Endothelial cell (in vitro differentiated cells): Measurements from ENCODE around the gene THOC6. TPM values are rescaled to one million over a fixed set of nuclear protein-coding genes. Genes with fewer than 3 reads are reported as not detected.

ENCODE experiments used
- DNase-seq: peaks from one replicate; pipeline ENCODE4 v3.0.0; 2021; ENCODE audit warnings: low spot score
- H3K27ac Mint-ChIP-seq: one replicate; pipeline ENCODE4 v1.8.0; 2021; ENCODE audit warnings: mixed read lengths, inconsistent platforms; ENCODE audit not compliant: unreplicated experiment
- H3K27me3 Mint-ChIP-seq: one replicate; pipeline ENCODE4 v1.8.0; 2021; ENCODE audit warnings: mild to moderate bottlenecking, moderate library complexity, mixed read lengths, inconsistent platforms; ENCODE audit not compliant: unreplicated experiment
- H3K36me3 Mint-ChIP-seq: one replicate; pipeline ENCODE4 v1.8.0; 2021; ENCODE audit warnings: mild to moderate bottlenecking, low read depth, mixed read lengths, inconsistent platforms; ENCODE audit not compliant: unreplicated experiment
- H3K4me1 Mint-ChIP-seq: one replicate; pipeline ENCODE4 v1.8.0; 2021; ENCODE audit warnings: mild to moderate bottlenecking, mixed read lengths, inconsistent platforms; ENCODE audit not compliant: unreplicated experiment
- H3K4me3 Mint-ChIP-seq: one replicate; pipeline ENCODE4 v1.8.0; 2021; ENCODE audit warnings: mild to moderate bottlenecking, mixed read lengths, inconsistent platforms; ENCODE audit not compliant: unreplicated experiment
- H3K9me3 Mint-ChIP-seq: one replicate; pipeline ENCODE4 v1.8.0; 2021; ENCODE audit warnings: mixed read lengths, inconsistent platforms; ENCODE audit not compliant: unreplicated experiment
- total RNA-seq: library from RNA; stranded (reverse); fragmentation: NEBNext Ultra II Directional; extraction: Animal tissue kit (Norgen Biotek cat#: 25700); gene quantifications from one replicate; pipeline ENCODE4 v1.2.1, GENCODE V29; 2021; ENCODE audit not compliant: unreplicated experiment
- TF ChIP-seq, protein P1 (sequence below): fragments of 200-600 bp; sonication (generic); IDR thresholded peaks from one replicate; pipeline ENCODE4 v1.5.0; 2021; ENCODE audit warnings: antibody characterized with exemption; ENCODE audit not compliant: unreplicated experiment

THOC6 gene
- total RNA-seq, 1 donor from 2014 or later: 22.9 TPM

DNA sequence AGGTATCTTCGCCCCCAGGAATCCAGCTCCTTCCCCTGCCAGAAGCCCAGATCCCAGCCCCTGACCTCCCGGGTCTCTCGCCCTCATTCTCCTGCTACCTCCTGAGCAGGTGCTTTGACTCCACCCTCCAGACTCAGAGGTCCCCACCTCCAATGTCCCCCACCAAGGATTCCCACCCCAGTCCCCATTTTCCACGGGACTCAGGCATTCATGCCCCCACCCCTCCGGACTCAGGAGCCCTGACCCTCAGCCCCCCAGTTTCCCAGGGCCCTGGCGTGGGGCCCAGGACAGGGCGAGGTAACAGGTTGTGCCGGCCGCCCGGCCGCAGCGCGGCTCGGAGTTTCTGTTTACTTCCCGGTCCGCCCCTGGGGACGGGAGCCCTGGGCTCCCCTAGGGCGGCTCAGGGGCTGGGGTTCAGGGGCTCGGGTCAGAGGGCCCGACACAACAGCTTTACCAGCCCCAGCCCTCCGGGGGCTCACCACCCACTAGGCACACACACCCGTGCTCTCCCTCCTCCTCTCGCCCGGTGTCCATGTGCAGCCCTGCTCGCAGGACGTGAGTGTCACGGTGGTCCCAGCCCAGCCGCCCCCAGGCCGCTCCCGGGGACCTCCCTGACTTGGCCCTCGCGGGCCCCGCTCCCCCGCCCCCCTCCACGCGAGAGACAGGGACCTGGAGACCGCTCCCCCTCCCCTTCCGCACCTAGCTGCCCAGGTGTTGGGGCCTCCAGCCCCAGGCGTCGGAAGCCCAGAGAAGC is 12.3 kb downstream of the THOC6 start:
- Mint-ChIP-seq H3K27ac (no peak overlapping the region), H3K9me3 (no peaks in the 10 kb centered on the region), H3K36me3 (peaks cover 4% of the 10 kb centered on the region), H3K4me3 (no peak overlapping the region), H3K27me3 (peaks cover 20% of the 10 kb centered on the region), H3K4me1 (peaks cover 6% of the 10 kb centered on the region)
- TF ChIP-seq, protein P1, sequence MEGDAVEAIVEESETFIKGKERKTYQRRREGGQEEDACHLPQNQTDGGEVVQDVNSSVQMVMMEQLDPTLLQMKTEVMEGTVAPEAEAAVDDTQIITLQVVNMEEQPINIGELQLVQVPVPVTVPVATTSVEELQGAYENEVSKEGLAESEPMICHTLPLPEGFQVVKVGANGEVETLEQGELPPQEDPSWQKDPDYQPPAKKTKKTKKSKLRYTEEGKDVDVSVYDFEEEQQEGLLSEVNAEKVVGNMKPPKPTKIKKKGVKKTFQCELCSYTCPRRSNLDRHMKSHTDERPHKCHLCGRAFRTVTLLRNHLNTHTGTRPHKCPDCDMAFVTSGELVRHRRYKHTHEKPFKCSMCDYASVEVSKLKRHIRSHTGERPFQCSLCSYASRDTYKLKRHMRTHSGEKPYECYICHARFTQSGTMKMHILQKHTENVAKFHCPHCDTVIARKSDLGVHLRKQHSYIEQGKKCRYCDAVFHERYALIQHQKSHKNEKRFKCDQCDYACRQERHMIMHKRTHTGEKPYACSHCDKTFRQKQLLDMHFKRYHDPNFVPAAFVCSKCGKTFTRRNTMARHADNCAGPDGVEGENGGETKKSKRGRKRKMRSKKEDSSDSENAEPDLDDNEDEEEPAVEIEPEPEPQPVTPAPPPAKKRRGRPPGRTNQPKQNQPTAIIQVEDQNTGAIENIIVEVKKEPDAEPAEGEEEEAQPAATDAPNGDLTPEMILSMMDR: no peak
- no peak for DNase-seq

DNA sequence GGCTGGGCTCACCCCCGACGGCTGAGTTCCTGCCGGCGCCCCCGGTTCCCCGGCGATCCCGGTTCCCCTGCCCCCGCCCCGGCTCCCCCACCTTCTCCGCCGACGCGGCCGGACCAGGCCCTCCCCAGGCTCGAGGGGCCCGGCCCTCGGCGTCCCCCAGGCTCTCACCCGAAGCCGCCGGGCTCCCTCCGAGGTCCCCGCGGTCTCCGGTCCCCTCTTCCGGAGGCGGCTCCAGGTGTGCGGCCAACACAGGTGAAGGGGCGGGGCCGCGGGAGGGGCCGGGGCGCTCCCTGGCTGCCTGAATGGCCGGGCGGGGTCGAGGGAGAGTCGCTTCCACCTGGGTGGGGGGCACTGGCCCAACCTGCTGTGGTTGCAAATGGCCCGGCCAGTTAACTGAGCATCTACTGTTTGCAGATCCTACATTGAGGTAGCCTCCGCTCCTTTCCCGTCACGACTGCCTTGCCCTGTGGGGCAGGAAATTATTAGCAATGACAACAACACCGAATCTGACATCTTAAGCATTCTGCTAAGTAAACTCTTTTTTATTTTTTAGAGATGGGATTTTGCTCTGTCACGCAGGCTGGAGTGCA is 13.0 kb downstream of the THOC6 start, which contains the start of gene BICDL2:
Gene BICDL2, minus strand, starts transcription at position 219 of the 590 bp plus-strand sequence. CDS start 1,448 bp downstream, outside the sequence.
- H3K36me3 Mint-ChIP-seq: peaks cover 4% of the 10 kb centered on the region
- peaks cover 6% of the 10 kb centered on the region for H3K4me1 Mint-ChIP-seq
- H3K9me3 Mint-ChIP-seq: no peaks in the 10 kb centered on the region
- no peak within 1 kb of the TSS for H3K27ac Mint-ChIP-seq
- no peak for DNase-seq
- H3K27me3 Mint-ChIP-seq: peaks cover 20% of the 10 kb centered on the region
- TF ChIP-seq, protein P1: no peak
- H3K4me3 Mint-ChIP-seq: peak within 1 kb of the TSS; percentile 83

DNA sequence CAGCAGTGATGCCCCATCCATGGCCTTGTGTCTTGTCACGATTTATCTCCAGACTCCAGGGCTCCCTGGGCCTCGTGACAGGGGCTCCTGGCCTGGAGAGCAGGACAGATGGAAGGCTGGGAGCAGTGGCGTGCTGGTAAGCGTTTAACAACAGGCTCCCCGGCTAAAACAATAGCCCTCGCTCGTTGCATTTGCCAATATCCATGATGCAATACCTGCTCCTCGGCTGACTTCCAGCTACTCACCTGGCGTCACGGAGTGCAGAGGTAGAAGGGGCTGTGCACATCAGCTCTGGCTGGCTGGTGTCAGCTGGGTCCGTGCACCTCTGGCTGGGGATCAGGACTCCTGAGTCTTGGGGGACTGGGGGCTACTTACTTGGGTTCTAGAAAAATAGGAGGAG is 14.4 kb downstream of the THOC6 start:
- no peak for DNase-seq
- Mint-ChIP-seq H3K27ac (no peak overlapping the region), H3K36me3 (peaks cover 4% of the 10 kb centered on the region), H3K27me3 (peaks cover 15% of the 10 kb centered on the region), H3K4me1 (peaks cover 6% of the 10 kb centered on the region), H3K9me3 (no peaks in the 10 kb centered on the region), H3K4me3 (no peak overlapping the region)
- TF ChIP-seq, protein P1: no peak

DNA sequence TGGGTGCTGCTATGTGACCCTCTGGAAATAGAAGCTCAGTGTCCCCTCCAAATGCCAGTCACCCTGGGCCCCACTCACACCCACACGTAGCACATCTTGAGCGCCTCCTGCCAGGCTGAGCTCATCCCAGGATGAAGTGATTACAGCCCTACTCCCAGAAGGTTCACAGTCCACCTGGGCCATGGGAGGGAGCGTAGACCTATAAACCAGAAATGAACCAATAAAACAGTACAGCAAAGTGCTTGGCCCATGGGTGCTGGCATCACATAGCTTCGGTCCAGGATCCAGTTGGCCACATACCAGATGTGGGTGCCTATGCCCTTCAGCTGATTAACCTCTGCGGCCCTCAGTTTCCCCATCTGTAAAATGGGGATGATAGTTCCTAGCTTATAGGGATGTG is 15.1 kb downstream of the THOC6 start:
- Mint-ChIP-seq H3K4me1 (peaks cover 6% of the 10 kb centered on the region), H3K36me3 (peaks cover 4% of the 10 kb centered on the region), H3K27ac (no peak overlapping the region), H3K9me3 (no peaks in the 10 kb centered on the region), H3K4me3 (no peak overlapping the region), H3K27me3 (peaks cover 15% of the 10 kb centered on the region)
- TF ChIP-seq, protein P1: no peak
- no peak for DNase-seq

DNA sequence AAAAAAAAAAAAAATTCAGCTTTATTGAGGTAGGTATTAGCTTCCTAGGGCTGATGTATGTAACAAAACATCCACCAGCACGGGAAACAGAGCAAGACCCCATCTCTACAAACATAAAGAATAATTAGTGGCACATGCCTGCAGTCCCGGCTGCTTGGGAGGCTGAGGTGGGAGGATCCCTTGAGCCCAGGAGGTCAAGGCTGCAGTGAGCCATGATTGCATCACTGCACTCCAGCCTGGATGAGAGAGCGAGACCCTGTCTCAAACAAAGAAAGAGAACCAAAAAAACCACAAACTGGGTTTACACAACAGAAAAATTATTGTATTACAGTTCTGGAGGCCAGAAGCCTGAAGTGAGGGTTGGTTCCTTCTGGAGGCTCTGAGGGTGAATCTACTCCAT is 18.5 kb downstream of the THOC6 start:
- peaks cover 15% of the 10 kb centered on the region for H3K27me3 Mint-ChIP-seq
- H3K4me3 Mint-ChIP-seq: no peak overlapping the region

More for the DNA sequence above, 18.5 kb downstream of the THOC6 start:
- Mint-ChIP-seq H3K27ac (no peak overlapping the region), H3K36me3 (no peaks in the 10 kb centered on the region), H3K9me3 (no peaks in the 10 kb centered on the region), H3K4me1 (peaks cover 8% of the 10 kb centered on the region)
- no peak for DNase-seq
- TF ChIP-seq, protein P1: no peak
